HepG2 (cell line): Measurements from ENCODE around the gene PSD. TPM values are rescaled to one million over a fixed set of nuclear protein-coding genes. Genes with fewer than 3 reads are reported as not detected.

ENCODE experiments used
- AKAP8 ChIP-seq: sonication (generic); formaldehyde crosslinking; IDR thresholded peaks from 2 replicates; pipeline ENCODE4 v1.5.1; 2020; ENCODE audit warnings: mild to moderate bottlenecking, missing genetic modification reagents
- ARID5B ChIP-seq: IDR thresholded peaks from 2 replicates; pipeline ENCODE4 v1.4.0; 2020; ENCODE audit warnings: mild to moderate bottlenecking, missing genetic modification reagents
- BRCA1 ChIP-seq: sonication (generic); formaldehyde crosslinking; IDR thresholded peaks from 2 replicates; pipeline ENCODE4 v1.4.0; 2020; ENCODE audit warnings: missing genetic modification reagents
- CAMTA2 ChIP-seq: sonication (generic); formaldehyde crosslinking; IDR thresholded peaks from 2 replicates; pipeline ENCODE4 v1.4.0; 2020; ENCODE audit warnings: mild to moderate bottlenecking, missing genetic modification reagents, borderline replicate concordance
- CTCF ChIP-seq: sonication (generic); formaldehyde crosslinking; IDR thresholded peaks from 2 replicates; pipeline ENCODE4 v1.5.0; 2020; ENCODE audit warnings: mild to moderate bottlenecking, missing genetic modification reagents, moderate library complexity
- FOSL1 ChIP-seq: sonication (generic); formaldehyde crosslinking; IDR thresholded peaks from 2 replicates; pipeline ENCODE4 v1.9.0; 2021; ENCODE audit warnings: missing genetic modification reagents, borderline replicate concordance
- IRF9 ChIP-seq: sonication (generic); formaldehyde crosslinking; IDR thresholded peaks from 2 replicates; pipeline ENCODE4 v1.8.0; 2022; ENCODE audit warnings: missing genetic modification reagents, mild to moderate bottlenecking, borderline replicate concordance
- NBN ChIP-seq: fragments of 450-650 bp; conservative IDR thresholded peaks from 2 replicates; pipeline ENCODE4 v1.6.1; 2017
- PITX1 ChIP-seq: sonication (generic); formaldehyde crosslinking; IDR thresholded peaks from 2 replicates; pipeline ENCODE4 v1.5.1; 2020; ENCODE audit warnings: mild to moderate bottlenecking, missing genetic modification reagents
- ZBTB26 ChIP-seq: IDR thresholded peaks from 2 replicates; pipeline ENCODE4 v1.6.1; 2016; ENCODE audit warnings: missing compliant biosample characterization, missing genetic modification reagents, borderline replicate concordance
- ZFP37 ChIP-seq: sonication (generic); formaldehyde crosslinking; IDR thresholded peaks from 2 replicates; pipeline ENCODE4 v1.4.0; 2020; ENCODE audit warnings: missing genetic modification reagents, borderline replicate concordance
- ZHX1 ChIP-seq: sonication (generic); formaldehyde crosslinking; IDR thresholded peaks from 2 replicates; pipeline ENCODE4 v1.8.1; 2022; ENCODE audit warnings: low read depth, mild to moderate bottlenecking, missing genetic modification reagents
- ZNF10 ChIP-seq: sonication (generic); formaldehyde crosslinking; IDR thresholded peaks from 2 replicates; pipeline ENCODE4 v1.4.0; 2020; ENCODE audit warnings: mild to moderate bottlenecking, low read depth, missing genetic modification reagents, borderline replicate concordance
- ZNF460 ChIP-seq: sonication (generic); formaldehyde crosslinking; IDR thresholded peaks from 2 replicates; pipeline ENCODE4 v1.5.1; 2020; ENCODE audit warnings: missing genetic modification reagents, mild to moderate bottlenecking, borderline replicate concordance
- ZNF546 ChIP-seq: sonication (generic); formaldehyde crosslinking; conservative IDR thresholded peaks from 2 replicates; pipeline ENCODE4 v1.8.1; 2023; ENCODE audit warnings: mild to moderate bottlenecking, missing genetic modification reagents
- ZNF598 ChIP-seq: sonication (generic); formaldehyde crosslinking; IDR thresholded peaks from 2 replicates; pipeline ENCODE4 v1.5.1; 2020; ENCODE audit warnings: mild to moderate bottlenecking, missing genetic modification reagents, borderline replicate concordance
- ZNF883 ChIP-seq: sonication (generic); formaldehyde crosslinking; IDR thresholded peaks from 2 replicates; pipeline ENCODE4 v1.5.1; 2020; ENCODE audit warnings: mild to moderate bottlenecking, missing genetic modification reagents; ENCODE audit errors: not compliant biosample characterization
- ZSCAN20 ChIP-seq: sonication (generic); formaldehyde crosslinking; IDR thresholded peaks from 2 replicates; pipeline ENCODE4 v1.4.0; 2020; ENCODE audit warnings: missing genetic modification reagents, mild to moderate bottlenecking, borderline replicate concordance
- polyA plus RNA-seq, 8 experiments: library from polyadenylated mRNA; depleted of rRNA in 3 of 8; stranded (reverse) in 7 of 8; unstranded in 1 of 8; fragments of >200 nt; fragmentation: Illumina TruSeq in 4 of 8; extraction: Trizol in 4 of 8; gene quantifications; 2 replicates each; pipeline versions ENCODE4 v1.2.1 to v1.2.3, GENCODE V29; 2011 to 2016; ENCODE audit warnings: low read depth in 4 of 8, missing spikeins in 1 of 8, mixed read lengths in 1 of 8; ENCODE audit not compliant: insufficient read depth in 1 of 8
- total RNA-seq, 5 experiments: library from RNA; depleted of rRNA; stranded (reverse); fragments of >200 nt; fragmentation: Illumina TruSeq; extraction: Trizol; gene quantifications; 2 replicates each; pipeline ENCODE4 v1.2.3, GENCODE V29; 2016; ENCODE audit warnings: low read depth in 1 of 5

PSD gene
- total and polyA plus RNA-seq, 2 of the 13 experiments (the other 11 are each of a cell fraction or from before 2014, with no cell fraction given): 0.35 to 0.58 TPM

GRCh38 chr10:102422545-102423129, 4.1 kb upstream of the PSD start (continued):
- peak; percentile 85; the same call in 1 of the 2 replicates for TF ChIP-seq PITX1
- TF ChIP-seq ZNF10 (CRISPR knock-in tag): no peak
- TF ChIP-seq ZNF546: no peak; the same call in 1 of the 2 replicates
- TF ChIP-seq ARID5B (CRISPR knock-in tag): peak; percentile 63
- TF ChIP-seq ZSCAN20 (CRISPR knock-in tag): no peak
- no peak for TF ChIP-seq NBN
- TF ChIP-seq ZFP37 (CRISPR knock-in tag): peak; percentile 83; the same call in 1 of the 2 replicates
- TF ChIP-seq BRCA1: peak; percentile 77; the same call in 1 of the 2 replicates
- TF ChIP-seq CTCF: peak; percentile 99
- TF ChIP-seq ZNF883: peak; percentile 78
- TF ChIP-seq AKAP8 (CRISPR knock-in tag): 0 out of 2 replicates have a peak, but pooled peaks have one; percentile 49
- no peak for TF ChIP-seq FOSL1
- TF ChIP-seq ZNF598 (CRISPR knock-in tag): 0 out of 2 replicates have a peak, but pooled peaks have one; percentile 28
- peak; percentile 86 for TF ChIP-seq ZBTB26 (CRISPR knock-in tag)
- TF ChIP-seq IRF9 (CRISPR knock-in tag): peak; percentile 39; the same call in 1 of the 2 replicates
- TF ChIP-seq ZHX1 (CRISPR knock-in tag): peak; percentile 85; the same call in 1 of the 2 replicates
- no peak; the same call in 1 of the 2 replicates for TF ChIP-seq ZNF460 (CRISPR knock-in tag)
- no peak; the same call in 1 of the 2 replicates for TF ChIP-seq CAMTA2 (CRISPR knock-in tag)
